ENCODE results near the gene GAK.
"Not testable (repeated sequence)": the region's sequence is repeated elsewhere in the genome, so short reads cannot be mapped to it uniquely, and the experiment has no call there.

Gene GAK

DNA sequence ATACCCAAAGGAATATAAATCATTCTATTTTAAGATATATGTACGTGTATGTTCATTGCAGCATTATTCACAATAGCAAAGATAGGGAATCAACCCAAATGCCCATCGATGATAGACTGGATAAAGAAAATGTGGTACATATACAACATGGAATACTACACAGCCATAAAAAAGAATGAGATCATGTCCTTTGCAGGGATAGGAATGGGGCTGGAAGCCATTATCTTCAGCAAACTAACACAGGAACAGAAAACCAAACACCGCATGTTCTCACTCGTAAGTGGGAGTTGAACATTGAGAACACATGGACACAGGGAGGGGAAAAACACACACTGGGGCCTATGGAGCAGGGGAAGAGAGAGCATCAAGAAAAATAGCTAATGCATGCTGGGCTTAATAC is 125.1 kb downstream of the GAK start:
- DNase-seq, result not testable (repeated sequence)

DNA sequence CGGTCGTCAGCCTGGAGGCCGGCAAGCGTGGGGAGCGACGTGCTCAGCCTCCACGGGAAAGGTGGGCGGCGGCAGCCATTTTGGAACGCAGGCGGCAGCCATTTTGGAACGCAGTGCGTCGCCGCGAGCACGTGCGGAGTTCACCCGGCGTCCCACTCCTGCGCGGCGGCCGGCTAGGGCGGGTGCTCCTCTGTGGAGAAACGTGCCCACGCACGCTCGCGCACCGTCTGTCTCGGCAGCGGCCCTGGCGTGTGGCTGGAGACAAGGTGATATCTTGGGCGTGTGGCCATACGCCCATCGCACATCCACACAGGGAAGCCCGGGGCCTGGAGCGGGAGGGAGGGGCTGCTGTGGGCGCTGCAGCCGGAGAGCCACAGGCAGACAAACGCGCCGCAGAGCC is 127.3 kb downstream of the GAK start:
- DNase-seq, result no peak

GRCh38 chr4:803884-804283 is 128.2 kb downstream of the GAK start:
- no peak for DNase-seq

- DNase-seq, result no peak
These were observed 130.5 kb downstream of the GAK start for GRCh38 chr4:801436-802124.
